HepG2 (cell line): ENCODE data around the gene C1orf226. TPM values are rescaled to one million over a fixed set of nuclear protein-coding genes. Genes with fewer than 3 reads are reported as not detected.

ENCODE experiments used
- ATAC-seq: fragments of 200-7000 bp; cut with Tn5 transposase; 3 replicates; pipeline ENCODE4 v1.9.1; 2020; ENCODE audit warnings: mild to moderate bottlenecking, moderate library complexity
- BruUV-seq: library from RNA; stranded (reverse); fragments of 400-500 nt; replicated peaks from 2 replicates; lab custom pipeline; 2021; lab: Mats Ljungman, UMichigan
- CTCF ChIA-PET: fragments of 300-600 bp; formaldehyde crosslinking; extraction: SDS; loops from one replicate; lab custom pipeline; 2021; ENCODE audit warnings: low total read pairs, inconsistent platforms, low intra/inter-chr PET ratio; lab: Yijun Ruan, JAX
- POLR2A ChIA-PET: fragments of 350-600 bp; sonication (Branson Sonifier 250); formaldehyde crosslinking; loops from one replicate; lab custom pipeline; 2020; ENCODE audit warnings: antibody characterized with exemption, inconsistent platforms; lab: Yijun Ruan, JAX
- DNase-seq: peaks from one replicate; pipeline ENCODE4 v3.0.0-alpha.2; 2015; ENCODE audit warnings: low spot score
- FAIRE-seq: peaks from 3 replicates; lab custom pipeline; 2011; peaks lifted over from hg19 to GRCh38; lab: Jason Lieb, UNC
- H2AFZ ChIP-seq: one replicate; pipeline ENCODE4 v1.6.1; 2011; ENCODE audit warnings: low read length, inconsistent platforms
- H3K27ac ChIP-seq: fragments of 300-600 bp; 3 replicates; pipeline ENCODE4 v1.8.0; 2011; ENCODE audit warnings: mixed run types, mild to moderate bottlenecking, mixed read lengths, low read length, inconsistent platforms; ENCODE audit not compliant: insufficient read depth; ENCODE audit errors: extremely low read length
- H3K27me3 ChIP-seq, 2 experiments: fragments of 200-600 bp in 1 of 2; 2 replicates in 1 of 2; 3 replicates in 1 of 2; pipeline versions ENCODE4 v1.6.0 to v1.8.0; 2011; ENCODE audit warnings: low read length in 2 of 2, mild to moderate bottlenecking in 2 of 2, moderate library complexity in 2 of 2, inconsistent platforms in 1 of 2; ENCODE audit not compliant: insufficient read depth in 2 of 2, control insufficient read depth in 1 of 2
- H3K36me3 ChIP-seq, 2 experiments: fragments of 200-600 bp in 1 of 2; replicated peaks in 1 of 2; 2 replicates in 1 of 2; 3 replicates in 1 of 2; pipeline versions ENCODE4 v1.5.1 to v1.8.0; 2011; ENCODE audit warnings: low read length in 2 of 2, inconsistent platforms in 1 of 2; ENCODE audit not compliant: insufficient read depth in 2 of 2, control insufficient read depth in 1 of 2
- H3K4me1 ChIP-seq: 2 replicates; pipeline ENCODE4 v1.5.1; 2012; ENCODE audit warnings: low read length, inconsistent platforms; ENCODE audit not compliant: insufficient read depth
- H3K4me2 ChIP-seq: 2 replicates; pipeline ENCODE4 v1.6.0; 2011; ENCODE audit warnings: low read depth, low read length, inconsistent platforms
- H3K4me3 ChIP-seq, 3 experiments: fragments of 200-600 bp in 1 of 3; sonication (generic), shearing (Covaris generic) in 1 of 3; replicated peaks in 1 of 3; 2 replicates each; pipeline ENCODE4 v1.5.1; 2011 to 2016; ENCODE audit warnings: low read length in 3 of 3, inconsistent platforms in 2 of 3, low read depth in 2 of 3, mild to moderate bottlenecking in 2 of 3, control low read depth in 1 of 3, mixed read lengths in 1 of 3; ENCODE audit not compliant: insufficient read depth in 1 of 3
- H3K79me2 ChIP-seq: one replicate; pipeline ENCODE4 v1.6.1; 2011; ENCODE audit warnings: low read length, inconsistent platforms; ENCODE audit not compliant: insufficient read depth
- H3K9ac ChIP-seq: 2 replicates; pipeline ENCODE4 v1.6.0; 2011; ENCODE audit warnings: mild to moderate bottlenecking, low read depth, low read length, inconsistent platforms; ENCODE audit not compliant: insufficient read depth
- H3K9me3 ChIP-seq: 2 replicates; pipeline ENCODE4 v1.5.1; 2012; ENCODE audit warnings: mild to moderate bottlenecking, low read length
- H4K20me1 ChIP-seq: 2 replicates; pipeline ENCODE4 v1.6.0; 2011; ENCODE audit warnings: inconsistent platforms, mild to moderate bottlenecking, low read length, moderate library complexity; ENCODE audit not compliant: insufficient read depth
- AKAP8 ChIP-seq: sonication (generic); formaldehyde crosslinking; IDR thresholded peaks from 2 replicates; pipeline ENCODE4 v1.5.1; 2020; ENCODE audit warnings: mild to moderate bottlenecking, missing genetic modification reagents
- ARNT ChIP-seq: fragments of 450-650 bp; IDR thresholded peaks from 2 replicates; pipeline ENCODE4 v1.6.1; 2017
- JUNB ChIP-seq: sonication (generic); formaldehyde crosslinking; IDR thresholded peaks from 2 replicates; pipeline ENCODE4 v1.8.0; 2022; ENCODE audit warnings: missing genetic modification reagents, mild to moderate bottlenecking, borderline replicate concordance
- NR2C2 ChIP-seq: sonication (generic); formaldehyde crosslinking; IDR thresholded peaks from 2 replicates; pipeline ENCODE4 v1.4.0; 2020; ENCODE audit warnings: missing genetic modification reagents, mild to moderate bottlenecking, moderate library complexity, borderline replicate concordance
- ZNF616 ChIP-seq: sonication (generic); formaldehyde crosslinking; IDR thresholded peaks from 2 replicates; pipeline ENCODE4 v1.5.0; 2020; ENCODE audit warnings: low read depth, mild to moderate bottlenecking, missing genetic modification reagents
- ZNF737 ChIP-seq: sonication (generic); formaldehyde crosslinking; IDR thresholded peaks from 2 replicates; pipeline ENCODE4 v1.5.0; 2020; ENCODE audit warnings: missing genetic modification reagents, mild to moderate bottlenecking, borderline replicate concordance
- WGBS: methylation state at CpG from one replicate; pipeline ENCODE4 v1.1.6; 2017; ENCODE audit warnings: low lambda C conversion rate; 5-methylcytosine and 5-hydroxymethylcytosine counted together
- in situ Hi-C: cut with HindIII; loops from 2 replicates; pipeline ENCODE4 v1.10.0; 2017; ENCODE audit warnings: low pct_unique_long_range_greater_than_20kb; ENCODE audit not compliant: extremely low pct_ligation_motif_present
- intact Hi-C: fragments of 100-400 bp; cut with micrococcal nuclease; formaldehyde crosslinking; loops from one replicate; pipeline ENCODE4 v1.10.0; 2022; ENCODE audit not compliant: unreplicated experiment
- polyA plus RNA-seq, 8 experiments: library from polyadenylated mRNA; depleted of rRNA in 3 of 8; stranded (reverse) in 7 of 8; unstranded in 1 of 8; fragments of >200 nt; fragmentation: Illumina TruSeq in 4 of 8; extraction: Trizol in 4 of 8; gene quantifications; 2 replicates each; pipeline versions ENCODE4 v1.2.1 to v1.2.3, GENCODE V29; 2011 to 2016; ENCODE audit warnings: low read depth in 4 of 8, missing spikeins in 1 of 8, mixed read lengths in 1 of 8; ENCODE audit not compliant: insufficient read depth in 1 of 8
- total RNA-seq, 5 experiments: library from RNA; depleted of rRNA; stranded (reverse); fragments of >200 nt; fragmentation: Illumina TruSeq; extraction: Trizol; gene quantifications; 2 replicates each; pipeline ENCODE4 v1.2.3, GENCODE V29; 2016; ENCODE audit warnings: low read depth in 1 of 5
- TF ChIP-seq, protein P1 (sequence below): IDR thresholded peaks from 2 replicates; pipeline ENCODE4 v1.6.1; 2016; ENCODE audit warnings: missing compliant biosample characterization, missing genetic modification reagents, borderline replicate concordance
- TF ChIP-seq, protein P2 (sequence below): IDR thresholded peaks from 2 replicates; pipeline ENCODE4 v1.6.1; 2016; ENCODE audit warnings: low read depth, missing genetic modification reagents, missing compliant biosample characterization
- TF ChIP-seq, protein P3 (sequence below): sonication (generic); formaldehyde crosslinking; IDR thresholded peaks from 2 replicates; pipeline ENCODE4 v1.9.0; 2021; ENCODE audit warnings: mild to moderate bottlenecking, missing genetic modification reagents

The C1orf226 gene
- total and polyA plus RNA-seq, 2 of the 13 experiments (the other 11 are each of a cell fraction or from before 2014, with no cell fraction given) = 4.7 to 4.9 TPM

DNA sequence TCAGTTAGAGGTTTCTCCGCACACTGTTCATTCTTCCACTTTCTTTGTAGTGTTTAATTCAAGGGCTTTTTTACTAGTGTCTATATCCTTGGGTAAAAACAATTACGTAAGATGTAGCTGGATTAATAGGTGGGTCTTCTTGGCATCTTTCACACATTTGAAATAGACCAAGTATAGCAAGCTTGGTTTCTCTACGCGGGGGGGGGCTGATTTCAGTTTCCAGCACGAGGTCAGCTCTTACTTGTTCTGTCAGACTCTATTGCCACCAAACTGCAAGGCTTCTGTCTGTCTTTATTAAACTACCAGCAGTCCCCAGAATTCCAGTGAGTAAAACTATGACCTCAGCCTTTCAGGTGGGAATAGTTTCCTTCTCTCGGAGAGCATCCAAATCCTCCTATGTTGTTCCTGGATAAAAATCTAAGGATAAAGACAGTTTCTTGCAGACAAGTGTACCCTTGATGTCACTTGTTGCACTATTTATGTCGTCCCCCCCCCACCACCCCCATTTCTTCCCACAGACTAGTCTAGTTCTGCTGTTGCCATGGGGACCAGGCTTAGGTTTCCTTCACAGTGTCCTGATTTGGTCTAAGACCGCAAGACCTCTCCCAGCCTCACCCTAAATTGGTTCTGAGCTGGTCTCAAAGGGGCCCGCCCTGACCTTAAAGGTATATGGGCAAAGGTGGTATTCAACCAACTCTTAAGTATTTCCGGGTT lies 21.8 kb upstream of the C1orf226 start:
- in situ Hi-C loops = no loop called here
- BruUV-seq = no TSS peak
- Histone ChIP-seq H3K4me1 (no peaks in the 10 kb centered on the region), H3K4me2 (no peak overlapping the region), H3K36me3 (peaks cover 19 to 70% of the 10 kb centered on the region in 2 experiments), H4K20me1 (no peaks in the 10 kb centered on the region), H3K9me3 (no peaks in the 10 kb centered on the region), H2AFZ (no peak overlapping the region), H3K9ac (no peak overlapping the region), H3K27ac (no peak overlapping the region), H3K4me3 (no peak overlapping the region), H3K27me3 (no peaks in the 10 kb centered on the region), H3K79me2 (no peaks in the 10 kb centered on the region)
- ChIA-PET CTCF (no interaction called here), POLR2A (no interaction called here)
- intact Hi-C loops = no loop called here
- WGBS = 81% methylated on average over 10 of the region's 10 CpGs
- ATAC-seq (no peak), DNase-seq (no peak), FAIRE-seq (no peak)
- no peak for TF ChIP-seq NR2C2 (CRISPR knock-in tag)
- TF ChIP-seq ARNT = no peak
- TF ChIP-seq JUNB (CRISPR knock-in tag) = no peak
- TF ChIP-seq ZNF616 (CRISPR knock-in tag) = no peak
- TF ChIP-seq, protein P1, sequence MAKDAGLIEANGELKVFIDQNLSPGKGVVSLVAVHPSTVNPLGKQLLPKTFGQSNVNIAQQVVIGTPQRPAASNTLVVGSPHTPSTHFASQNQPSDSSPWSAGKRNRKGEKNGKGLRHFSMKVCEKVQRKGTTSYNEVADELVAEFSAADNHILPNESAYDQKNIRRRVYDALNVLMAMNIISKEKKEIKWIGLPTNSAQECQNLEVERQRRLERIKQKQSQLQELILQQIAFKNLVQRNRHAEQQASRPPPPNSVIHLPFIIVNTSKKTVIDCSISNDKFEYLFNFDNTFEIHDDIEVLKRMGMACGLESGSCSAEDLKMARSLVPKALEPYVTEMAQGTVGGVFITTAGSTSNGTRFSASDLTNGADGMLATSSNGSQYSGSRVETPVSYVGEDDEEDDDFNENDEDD (CRISPR knock-in tag) = no peak
- TF ChIP-seq, protein P2, sequence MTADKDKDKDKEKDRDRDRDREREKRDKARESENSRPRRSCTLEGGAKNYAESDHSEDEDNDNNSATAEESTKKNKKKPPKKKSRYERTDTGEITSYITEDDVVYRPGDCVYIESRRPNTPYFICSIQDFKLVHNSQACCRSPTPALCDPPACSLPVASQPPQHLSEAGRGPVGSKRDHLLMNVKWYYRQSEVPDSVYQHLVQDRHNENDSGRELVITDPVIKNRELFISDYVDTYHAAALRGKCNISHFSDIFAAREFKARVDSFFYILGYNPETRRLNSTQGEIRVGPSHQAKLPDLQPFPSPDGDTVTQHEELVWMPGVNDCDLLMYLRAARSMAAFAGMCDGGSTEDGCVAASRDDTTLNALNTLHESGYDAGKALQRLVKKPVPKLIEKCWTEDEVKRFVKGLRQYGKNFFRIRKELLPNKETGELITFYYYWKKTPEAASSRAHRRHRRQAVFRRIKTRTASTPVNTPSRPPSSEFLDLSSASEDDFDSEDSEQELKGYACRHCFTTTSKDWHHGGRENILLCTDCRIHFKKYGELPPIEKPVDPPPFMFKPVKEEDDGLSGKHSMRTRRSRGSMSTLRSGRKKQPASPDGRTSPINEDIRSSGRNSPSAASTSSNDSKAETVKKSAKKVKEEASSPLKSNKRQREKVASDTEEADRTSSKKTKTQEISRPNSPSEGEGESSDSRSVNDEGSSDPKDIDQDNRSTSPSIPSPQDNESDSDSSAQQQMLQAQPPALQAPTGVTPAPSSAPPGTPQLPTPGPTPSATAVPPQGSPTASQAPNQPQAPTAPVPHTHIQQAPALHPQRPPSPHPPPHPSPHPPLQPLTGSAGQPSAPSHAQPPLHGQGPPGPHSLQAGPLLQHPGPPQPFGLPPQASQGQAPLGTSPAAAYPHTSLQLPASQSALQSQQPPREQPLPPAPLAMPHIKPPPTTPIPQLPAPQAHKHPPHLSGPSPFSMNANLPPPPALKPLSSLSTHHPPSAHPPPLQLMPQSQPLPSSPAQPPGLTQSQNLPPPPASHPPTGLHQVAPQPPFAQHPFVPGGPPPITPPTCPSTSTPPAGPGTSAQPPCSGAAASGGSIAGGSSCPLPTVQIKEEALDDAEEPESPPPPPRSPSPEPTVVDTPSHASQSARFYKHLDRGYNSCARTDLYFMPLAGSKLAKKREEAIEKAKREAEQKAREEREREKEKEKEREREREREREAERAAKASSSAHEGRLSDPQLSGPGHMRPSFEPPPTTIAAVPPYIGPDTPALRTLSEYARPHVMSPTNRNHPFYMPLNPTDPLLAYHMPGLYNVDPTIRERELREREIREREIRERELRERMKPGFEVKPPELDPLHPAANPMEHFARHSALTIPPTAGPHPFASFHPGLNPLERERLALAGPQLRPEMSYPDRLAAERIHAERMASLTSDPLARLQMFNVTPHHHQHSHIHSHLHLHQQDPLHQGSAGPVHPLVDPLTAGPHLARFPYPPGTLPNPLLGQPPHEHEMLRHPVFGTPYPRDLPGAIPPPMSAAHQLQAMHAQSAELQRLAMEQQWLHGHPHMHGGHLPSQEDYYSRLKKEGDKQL = no peak
- TF ChIP-seq, protein P3, sequence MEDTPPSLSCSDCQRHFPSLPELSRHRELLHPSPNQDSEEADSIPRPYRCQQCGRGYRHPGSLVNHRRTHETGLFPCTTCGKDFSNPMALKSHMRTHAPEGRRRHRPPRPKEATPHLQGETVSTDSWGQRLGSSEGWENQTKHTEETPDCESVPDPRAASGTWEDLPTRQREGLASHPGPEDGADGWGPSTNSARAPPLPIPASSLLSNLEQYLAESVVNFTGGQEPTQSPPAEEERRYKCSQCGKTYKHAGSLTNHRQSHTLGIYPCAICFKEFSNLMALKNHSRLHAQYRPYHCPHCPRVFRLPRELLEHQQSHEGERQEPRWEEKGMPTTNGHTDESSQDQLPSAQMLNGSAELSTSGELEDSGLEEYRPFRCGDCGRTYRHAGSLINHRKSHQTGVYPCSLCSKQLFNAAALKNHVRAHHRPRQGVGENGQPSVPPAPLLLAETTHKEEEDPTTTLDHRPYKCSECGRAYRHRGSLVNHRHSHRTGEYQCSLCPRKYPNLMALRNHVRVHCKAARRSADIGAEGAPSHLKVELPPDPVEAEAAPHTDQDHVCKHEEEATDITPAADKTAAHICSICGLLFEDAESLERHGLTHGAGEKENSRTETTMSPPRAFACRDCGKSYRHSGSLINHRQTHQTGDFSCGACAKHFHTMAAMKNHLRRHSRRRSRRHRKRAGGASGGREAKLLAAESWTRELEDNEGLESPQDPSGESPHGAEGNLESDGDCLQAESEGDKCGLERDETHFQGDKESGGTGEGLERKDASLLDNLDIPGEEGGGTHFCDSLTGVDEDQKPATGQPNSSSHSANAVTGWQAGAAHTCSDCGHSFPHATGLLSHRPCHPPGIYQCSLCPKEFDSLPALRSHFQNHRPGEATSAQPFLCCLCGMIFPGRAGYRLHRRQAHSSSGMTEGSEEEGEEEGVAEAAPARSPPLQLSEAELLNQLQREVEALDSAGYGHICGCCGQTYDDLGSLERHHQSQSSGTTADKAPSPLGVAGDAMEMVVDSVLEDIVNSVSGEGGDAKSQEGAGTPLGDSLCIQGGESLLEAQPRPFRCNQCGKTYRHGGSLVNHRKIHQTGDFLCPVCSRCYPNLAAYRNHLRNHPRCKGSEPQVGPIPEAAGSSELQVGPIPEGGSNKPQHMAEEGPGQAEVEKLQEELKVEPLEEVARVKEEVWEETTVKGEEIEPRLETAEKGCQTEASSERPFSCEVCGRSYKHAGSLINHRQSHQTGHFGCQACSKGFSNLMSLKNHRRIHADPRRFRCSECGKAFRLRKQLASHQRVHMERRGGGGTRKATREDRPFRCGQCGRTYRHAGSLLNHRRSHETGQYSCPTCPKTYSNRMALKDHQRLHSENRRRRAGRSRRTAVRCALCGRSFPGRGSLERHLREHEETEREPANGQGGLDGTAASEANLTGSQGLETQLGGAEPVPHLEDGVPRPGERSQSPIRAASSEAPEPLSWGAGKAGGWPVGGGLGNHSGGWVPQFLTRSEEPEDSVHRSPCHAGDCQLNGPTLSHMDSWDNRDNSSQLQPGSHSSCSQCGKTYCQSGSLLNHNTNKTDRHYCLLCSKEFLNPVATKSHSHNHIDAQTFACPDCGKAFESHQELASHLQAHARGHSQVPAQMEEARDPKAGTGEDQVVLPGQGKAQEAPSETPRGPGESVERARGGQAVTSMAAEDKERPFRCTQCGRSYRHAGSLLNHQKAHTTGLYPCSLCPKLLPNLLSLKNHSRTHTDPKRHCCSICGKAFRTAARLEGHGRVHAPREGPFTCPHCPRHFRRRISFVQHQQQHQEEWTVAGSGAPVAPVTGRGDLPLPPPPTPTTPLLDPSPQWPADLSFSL (CRISPR knock-in tag) = no peak
- TF ChIP-seq ZNF737 (CRISPR knock-in tag) = no peak
- TF ChIP-seq AKAP8 (CRISPR knock-in tag) = no peak
